DOHH2 (cell line): ENCODE results near the gene TCF15.

Experiments
- EZH2phosphoT487 ChIP-seq: fragments of 200-600 bp; sonication (generic); IDR thresholded peaks from 2 replicates; pipeline ENCODE4 v1.6.1; 2017; ENCODE audit warnings: borderline replicate concordance, mild to moderate bottlenecking, antibody characterized with exemption, low read length, moderate library complexity, mixed read lengths
- TF ChIP-seq, protein P1 (sequence below): fragments of 200-600 bp; sonication (generic); IDR thresholded peaks from one replicate; pipeline ENCODE4 v1.5.1; 2014; ENCODE audit warnings: antibody characterized with exemption, mild to moderate bottlenecking, low read depth, low read length; ENCODE audit not compliant: poor library complexity, severe bottlenecking

GRCh38 chr20:611843-612185 is 1.7 kb upstream of the TCF15 start:
- TF ChIP-seq, protein P1, sequence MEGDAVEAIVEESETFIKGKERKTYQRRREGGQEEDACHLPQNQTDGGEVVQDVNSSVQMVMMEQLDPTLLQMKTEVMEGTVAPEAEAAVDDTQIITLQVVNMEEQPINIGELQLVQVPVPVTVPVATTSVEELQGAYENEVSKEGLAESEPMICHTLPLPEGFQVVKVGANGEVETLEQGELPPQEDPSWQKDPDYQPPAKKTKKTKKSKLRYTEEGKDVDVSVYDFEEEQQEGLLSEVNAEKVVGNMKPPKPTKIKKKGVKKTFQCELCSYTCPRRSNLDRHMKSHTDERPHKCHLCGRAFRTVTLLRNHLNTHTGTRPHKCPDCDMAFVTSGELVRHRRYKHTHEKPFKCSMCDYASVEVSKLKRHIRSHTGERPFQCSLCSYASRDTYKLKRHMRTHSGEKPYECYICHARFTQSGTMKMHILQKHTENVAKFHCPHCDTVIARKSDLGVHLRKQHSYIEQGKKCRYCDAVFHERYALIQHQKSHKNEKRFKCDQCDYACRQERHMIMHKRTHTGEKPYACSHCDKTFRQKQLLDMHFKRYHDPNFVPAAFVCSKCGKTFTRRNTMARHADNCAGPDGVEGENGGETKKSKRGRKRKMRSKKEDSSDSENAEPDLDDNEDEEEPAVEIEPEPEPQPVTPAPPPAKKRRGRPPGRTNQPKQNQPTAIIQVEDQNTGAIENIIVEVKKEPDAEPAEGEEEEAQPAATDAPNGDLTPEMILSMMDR = no peak
- no peak for TF ChIP-seq EZH2phosphoT487
